WTC11 (cell line): ENCODE data around the gene RRP8. TPM values are rescaled to one million over a fixed set of nuclear protein-coding genes. Genes with fewer than 3 reads are reported as not detected.

Experiments used
- ATAC-seq: fragments of 200-7000 bp; cut with Tn5 transposase; 2 replicates; pipeline ENCODE4 v1.10.0; 2021; ENCODE audit warnings: mild to moderate bottlenecking, moderate library complexity
- CTCF ChIA-PET: fragments of 300-600 bp; sonication (Branson Sonifier 250); formaldehyde crosslinking; loops from one replicate; lab custom pipeline; 2021; ENCODE audit warnings: antibody characterized with exemption; lab: Charles Lee
- POLR2A ChIA-PET: fragments of 350-600 bp; sonication (Branson Sonifier 250); formaldehyde crosslinking; loops from one replicate; lab custom pipeline; 2021; ENCODE audit warnings: antibody characterized with exemption; lab: Charles Lee
- DNase-seq: peaks from one replicate; pipeline ENCODE4 v3.0.0; 2021; ENCODE audit warnings: low spot score
- H3K27ac Mint-ChIP-seq: 2 replicates; pipeline ENCODE4 v1.8.0; 2021; ENCODE audit warnings: mixed read lengths
- H3K27me3 Mint-ChIP-seq: 2 replicates; pipeline ENCODE4 v1.8.0; 2021; ENCODE audit warnings: low read depth, mild to moderate bottlenecking, moderate library complexity, mixed read lengths
- H3K36me3 Mint-ChIP-seq: 2 replicates; pipeline ENCODE4 v1.8.0; 2021; ENCODE audit warnings: mixed read lengths
- H3K4me1 Mint-ChIP-seq: 2 replicates; pipeline ENCODE4 v1.8.0; 2022; ENCODE audit warnings: mixed read lengths
- H3K4me3 Mint-ChIP-seq: 2 replicates; pipeline ENCODE4 v1.8.0; 2021; ENCODE audit warnings: mild to moderate bottlenecking, moderate library complexity, mixed read lengths
- H3K9me3 Mint-ChIP-seq: 2 replicates; pipeline ENCODE4 v1.8.0; 2021; ENCODE audit warnings: mixed read lengths
- ATF1 ChIP-seq: sonication (generic); formaldehyde crosslinking; IDR thresholded peaks from 2 replicates; pipeline ENCODE4 v1.8.1; 2023; ENCODE audit warnings: mild to moderate bottlenecking, moderate library complexity, missing genetic modification reagents
- CREM ChIP-seq: sonication (generic); formaldehyde crosslinking; IDR thresholded peaks from 2 replicates; pipeline ENCODE4 v1.8.1; 2022; ENCODE audit warnings: mild to moderate bottlenecking, missing genetic modification reagents, moderate library complexity
- E2F1 ChIP-seq: sonication (generic); formaldehyde crosslinking; IDR thresholded peaks from 2 replicates; pipeline ENCODE4 v1.8.0; 2022; ENCODE audit warnings: mild to moderate bottlenecking, missing genetic modification reagents
- FOXP4 ChIP-seq: sonication (generic); formaldehyde crosslinking; IDR thresholded peaks from 2 replicates; pipeline ENCODE4 v1.8.0; 2022; ENCODE audit warnings: mild to moderate bottlenecking, missing genetic modification reagents
- JAZF1 ChIP-seq: fragments of 250-450 bp; sonication (Bioruptor Pico); IDR thresholded peaks from 2 replicates; pipeline ENCODE4 v1.9.0; 2021; ENCODE audit warnings: moderate library complexity, mild to moderate bottlenecking, inconsistent platforms
- MLX ChIP-seq: sonication (generic); formaldehyde crosslinking; IDR thresholded peaks from 2 replicates; pipeline ENCODE4 v1.8.1; 2023; ENCODE audit warnings: mild to moderate bottlenecking, missing genetic modification reagents, moderate library complexity
- NR1H2 ChIP-seq: sonication (generic); formaldehyde crosslinking; IDR thresholded peaks from 2 replicates; pipeline ENCODE4 v1.9.0; 2021; ENCODE audit warnings: mild to moderate bottlenecking, moderate library complexity, missing genetic modification reagents
- OVOL2 ChIP-seq: fragments of 250-450 bp; sonication (Bioruptor Pico); IDR thresholded peaks from 2 replicates; pipeline ENCODE4 v1.9.0; 2021; ENCODE audit warnings: mild to moderate bottlenecking, borderline replicate concordance
- PRDM15 ChIP-seq: sonication (generic); formaldehyde crosslinking; IDR thresholded peaks from 2 replicates; pipeline ENCODE4 v1.8.0; 2022; ENCODE audit warnings: missing genetic modification reagents
- SOX15 ChIP-seq: fragments of 250-450 bp; sonication (Bioruptor Pico); IDR thresholded peaks from 2 replicates; pipeline ENCODE4 v1.9.0; 2021; ENCODE audit warnings: mild to moderate bottlenecking
- USF2 ChIP-seq: sonication (generic); formaldehyde crosslinking; IDR thresholded peaks from 2 replicates; pipeline ENCODE4 v1.8.1; 2023; ENCODE audit warnings: mild to moderate bottlenecking, missing genetic modification reagents, moderate library complexity
- ZMAT4 ChIP-seq: fragments of 250-450 bp; sonication (Bioruptor Pico); IDR thresholded peaks from 2 replicates; pipeline ENCODE4 v1.9.0; 2021; ENCODE audit warnings: mild to moderate bottlenecking
- ZNF121 ChIP-seq: sonication (generic); formaldehyde crosslinking; IDR thresholded peaks from 2 replicates; pipeline ENCODE4 v1.8.0; 2023; ENCODE audit warnings: missing genetic modification reagents
- ZNF317 ChIP-seq: sonication (generic); formaldehyde crosslinking; IDR thresholded peaks from 2 replicates; pipeline ENCODE4 v1.8.1; 2023; ENCODE audit warnings: low read depth, mild to moderate bottlenecking, moderate library complexity, missing genetic modification reagents, borderline replicate concordance
- ZNF396 ChIP-seq: fragments of 250-450 bp; sonication (Bioruptor Pico); IDR thresholded peaks from 2 replicates; pipeline ENCODE4 v1.8.0; 2021; ENCODE audit warnings: mild to moderate bottlenecking, moderate library complexity, borderline replicate concordance
- ZNF671 ChIP-seq: fragments of 250-450 bp; sonication (Bioruptor Pico); IDR thresholded peaks from 2 replicates; pipeline ENCODE4 v1.8.0; 2021; ENCODE audit warnings: mild to moderate bottlenecking
- ZSCAN18 ChIP-seq: fragments of 250-450 bp; sonication (Bioruptor Pico); IDR thresholded peaks from 2 replicates; pipeline ENCODE4 v2.1.2; 2022; ENCODE audit warnings: mild to moderate bottlenecking, moderate library complexity
- total RNA-seq: library from RNA; stranded (reverse); gene quantifications from 3 replicates; pipeline ENCODE4 v1.2.3, GENCODE V29; 2021

RRP8 gene
- total RNA-seq, 1 experiment from 2014 or later, result 15.0 TPM

- DNase-seq (no peak), ATAC-seq (no peak)
- TF ChIP-seq ZNF671 (CRISPR knock-in tag) (no peak), ZSCAN18 (no peak), JAZF1 (CRISPR knock-in tag) (no peak), PRDM15 (CRISPR knock-in tag) (no peak), E2F1 (CRISPR knock-in tag) (no peak), NR1H2 (no peak), ZMAT4 (CRISPR knock-in tag) (no peak), MLX (CRISPR knock-in tag) (no peak), ZNF396 (CRISPR knock-in tag) (no peak), ZNF121 (CRISPR knock-in tag) (no peak), SOX15 (CRISPR knock-in tag) (no peak), OVOL2 (CRISPR knock-in tag) (no peak), ATF1 (CRISPR knock-in tag) (no peak), FOXP4 (CRISPR knock-in tag) (no peak), ZNF317 (CRISPR knock-in tag) (no peak), CREM (CRISPR knock-in tag) (no peak), USF2 (CRISPR knock-in tag) (no peak)
- no peak overlapping the region for H3K27ac Mint-ChIP-seq
- H3K4me1 Mint-ChIP-seq, result peaks cover 7% of the 10 kb centered on the region
- ChIA-PET POLR2A (no interaction called here), CTCF (interaction anchor here (1.0 to 2.6 kb wide), 14 partner anchors 15 to 213 kb away, joined by 3 to 22 read pairs (median 4); partner anchors contain the start of gene TAF10)
- no peak overlapping the region for H3K4me3 Mint-ChIP-seq
- no peaks in the 10 kb centered on the region for H3K9me3 Mint-ChIP-seq
- H3K27me3 Mint-ChIP-seq, result no peaks in the 10 kb centered on the region; the same call in 1 of the 2 replicates
- H3K36me3 Mint-ChIP-seq, result no peaks in the 10 kb centered on the region
Measured at GRCh38 chr11:6572215-6572614, 31.2 kb downstream of the RRP8 start.
